SK-N-SH (cell line): ENCODE results near the gene AP4B1.

Source experiments
- EP300 ChIP-seq, 2 experiments: IDR thresholded peaks; 2 replicates each; pipeline versions ENCODE4 v1.4.0 to v1.6.1; 2012; ENCODE audit warnings: borderline replicate concordance in 1 of 2, low read depth in 1 of 2, low read length in 1 of 2
- POLR2AphosphoS5 ChIP-seq: IDR thresholded peaks from 2 replicates; pipeline ENCODE4 v1.6.1; 2012; ENCODE audit warnings: low read depth, low read length
- TF ChIP-seq, protein P1 (sequence below): fragments of 200-600 bp; sonication (generic); IDR thresholded peaks from 2 replicates; pipeline ENCODE4 v1.6.1; 2017; ENCODE audit warnings: antibody characterized with exemption, mild to moderate bottlenecking, moderate library complexity
- TF ChIP-seq, protein P2 (sequence below): IDR thresholded peaks from 2 replicates; pipeline ENCODE4 v1.4.0; 2012; ENCODE audit warnings: low read depth
- TF ChIP-seq, protein P3 (sequence below): IDR thresholded peaks from 2 replicates; pipeline ENCODE4 v1.4.0; 2012; ENCODE audit warnings: low read depth, borderline replicate concordance

DNA sequence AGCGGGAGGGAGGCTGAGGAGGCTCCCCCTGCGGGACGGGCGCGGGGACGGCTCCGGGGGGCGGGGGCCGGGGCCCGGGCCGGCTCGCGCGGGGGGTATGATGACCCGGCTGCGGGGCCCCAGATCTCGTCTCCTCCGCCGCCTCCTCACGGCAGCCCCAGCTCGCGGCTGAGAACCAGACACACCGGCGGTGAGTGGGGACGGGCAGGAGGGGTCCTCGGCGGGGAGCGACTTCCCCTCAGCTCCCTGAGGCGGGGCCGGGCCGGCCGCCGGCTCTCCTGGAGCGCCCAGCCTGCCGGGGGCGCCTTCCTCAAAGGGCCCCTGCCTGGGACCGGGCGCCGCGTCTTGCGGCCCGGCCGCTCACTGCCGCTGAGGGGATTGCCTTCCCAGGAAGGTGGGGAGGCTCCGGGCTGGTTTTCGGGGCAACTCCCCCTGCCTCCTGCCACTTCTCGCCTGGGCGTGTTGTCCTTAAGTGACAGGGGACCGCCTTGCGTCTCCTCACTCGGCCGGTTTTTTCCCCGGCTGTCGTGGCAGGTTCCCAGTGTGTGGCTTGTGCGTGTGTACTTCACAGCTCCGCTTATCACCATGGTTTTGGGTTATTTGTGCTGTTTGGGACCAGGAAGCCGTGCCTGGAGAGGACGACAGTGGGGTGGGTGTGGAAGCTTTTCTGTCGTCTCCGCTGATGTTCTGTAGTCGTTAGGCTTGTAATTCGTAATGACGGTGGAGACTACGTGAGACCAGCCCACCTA lies 25.3 kb upstream of the AP4B1 start:
- TF ChIP-seq, protein P1, sequence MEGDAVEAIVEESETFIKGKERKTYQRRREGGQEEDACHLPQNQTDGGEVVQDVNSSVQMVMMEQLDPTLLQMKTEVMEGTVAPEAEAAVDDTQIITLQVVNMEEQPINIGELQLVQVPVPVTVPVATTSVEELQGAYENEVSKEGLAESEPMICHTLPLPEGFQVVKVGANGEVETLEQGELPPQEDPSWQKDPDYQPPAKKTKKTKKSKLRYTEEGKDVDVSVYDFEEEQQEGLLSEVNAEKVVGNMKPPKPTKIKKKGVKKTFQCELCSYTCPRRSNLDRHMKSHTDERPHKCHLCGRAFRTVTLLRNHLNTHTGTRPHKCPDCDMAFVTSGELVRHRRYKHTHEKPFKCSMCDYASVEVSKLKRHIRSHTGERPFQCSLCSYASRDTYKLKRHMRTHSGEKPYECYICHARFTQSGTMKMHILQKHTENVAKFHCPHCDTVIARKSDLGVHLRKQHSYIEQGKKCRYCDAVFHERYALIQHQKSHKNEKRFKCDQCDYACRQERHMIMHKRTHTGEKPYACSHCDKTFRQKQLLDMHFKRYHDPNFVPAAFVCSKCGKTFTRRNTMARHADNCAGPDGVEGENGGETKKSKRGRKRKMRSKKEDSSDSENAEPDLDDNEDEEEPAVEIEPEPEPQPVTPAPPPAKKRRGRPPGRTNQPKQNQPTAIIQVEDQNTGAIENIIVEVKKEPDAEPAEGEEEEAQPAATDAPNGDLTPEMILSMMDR = peak; percentile 25; the same call in 1 of the 2 replicates
- no peak for TF ChIP-seq POLR2AphosphoS5
- TF ChIP-seq EP300 (IDR thresholded peaks at IDR 0.05; ENCODE audit: borderline replicate concordance in 1 of 2, low read depth in 1 of 2, low read length in 1 of 2) = no peak
- TF ChIP-seq, protein P2, sequence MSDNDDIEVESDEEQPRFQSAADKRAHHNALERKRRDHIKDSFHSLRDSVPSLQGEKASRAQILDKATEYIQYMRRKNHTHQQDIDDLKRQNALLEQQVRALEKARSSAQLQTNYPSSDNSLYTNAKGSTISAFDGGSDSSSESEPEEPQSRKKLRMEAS = no peak
- TF ChIP-seq, protein P3, sequence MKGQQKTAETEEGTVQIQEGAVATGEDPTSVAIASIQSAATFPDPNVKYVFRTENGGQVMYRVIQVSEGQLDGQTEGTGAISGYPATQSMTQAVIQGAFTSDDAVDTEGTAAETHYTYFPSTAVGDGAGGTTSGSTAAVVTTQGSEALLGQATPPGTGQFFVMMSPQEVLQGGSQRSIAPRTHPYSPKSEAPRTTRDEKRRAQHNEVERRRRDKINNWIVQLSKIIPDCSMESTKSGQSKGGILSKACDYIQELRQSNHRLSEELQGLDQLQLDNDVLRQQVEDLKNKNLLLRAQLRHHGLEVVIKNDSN = no peak
